ENCODE data around the gene ZNF618. TPM values are rescaled to one million over a fixed set of nuclear protein-coding genes. Genes with fewer than 3 reads are reported as not detected.

ZNF618 gene
- total RNA-seq, 1 experiment from 2014 or later: 4.2 TPM

DNA sequence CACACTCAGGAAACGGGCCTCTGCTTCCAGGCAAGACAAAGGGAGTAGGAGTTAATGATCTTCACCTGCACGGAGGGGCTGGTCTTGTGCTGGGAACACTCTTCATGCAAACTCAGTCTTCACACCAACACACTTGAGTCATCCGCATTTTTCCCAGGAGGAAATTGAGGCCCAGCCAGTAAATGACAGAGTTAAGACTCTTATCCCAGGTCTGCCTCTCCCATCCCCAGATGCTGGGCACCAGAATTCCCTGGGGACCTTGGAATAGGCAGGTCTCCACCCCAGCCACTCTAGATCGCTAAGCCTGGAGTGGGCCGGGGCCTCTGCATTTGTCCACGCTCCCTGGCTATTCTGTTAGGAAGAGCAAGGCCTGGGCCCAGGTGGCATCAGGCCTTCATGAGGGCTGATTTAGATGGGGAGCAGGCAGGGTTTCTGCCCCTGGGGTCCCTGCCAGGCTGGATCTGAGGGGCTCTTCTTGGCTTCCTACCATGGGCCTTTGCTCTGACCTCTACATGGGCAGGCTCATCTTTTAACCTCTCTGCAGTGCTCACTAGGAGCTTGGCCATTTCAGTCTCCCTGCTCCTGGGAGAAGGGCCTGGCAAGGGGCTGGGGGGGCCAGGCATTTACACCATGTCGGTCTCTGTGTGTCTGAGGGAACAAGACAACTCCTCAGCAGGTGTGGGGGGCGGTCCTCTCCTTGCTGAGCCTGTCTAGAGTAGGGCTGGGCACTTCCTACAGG is 124.7 kb downstream of the ZNF618 start:
- Histone ChIP-seq H3K27ac (ENCODE audit: low read length) (no peak overlapping the region), H3K79me2 (ENCODE audit: low read length) (no peaks in the 10 kb centered on the region), H3K27me3 (ENCODE audit: low read length) (no peaks in the 10 kb centered on the region), H3K4me2 (ENCODE audit: low read length) (no peak overlapping the region), H3K36me3 (ENCODE audit: low read depth, low read length) (no peaks in the 10 kb centered on the region), H3K4me1 (ENCODE audit: insufficient read depth, low read length) (no peaks in the 10 kb centered on the region), H3K4me3 (ENCODE audit: low read length) (no peak overlapping the region), H4K20me1 (ENCODE audit: low read length) (no peaks in the 10 kb centered on the region), H3K9ac (ENCODE audit: low read length) (no peak overlapping the region), H2AFZ (ENCODE audit: low read length) (no peak overlapping the region), H3K9me2 (replicated peaks; ENCODE audit: low read length) (no peaks in the 10 kb centered on the region), H3F3A (ENCODE audit: low read length, unreplicated experiment) (no peaks in the 10 kb centered on the region), H3K9me3 (ENCODE audit: low read length) (no peaks in the 10 kb centered on the region)
- no peak for ATAC-seq
- CTCF ChIA-PET: no interaction called here
- TF ChIP-seq EZH2phosphoT487 (IDR thresholded peaks at IDR 0.05; ENCODE audit: borderline replicate concordance, low read length): no peak
- TF ChIP-seq, protein P1, sequence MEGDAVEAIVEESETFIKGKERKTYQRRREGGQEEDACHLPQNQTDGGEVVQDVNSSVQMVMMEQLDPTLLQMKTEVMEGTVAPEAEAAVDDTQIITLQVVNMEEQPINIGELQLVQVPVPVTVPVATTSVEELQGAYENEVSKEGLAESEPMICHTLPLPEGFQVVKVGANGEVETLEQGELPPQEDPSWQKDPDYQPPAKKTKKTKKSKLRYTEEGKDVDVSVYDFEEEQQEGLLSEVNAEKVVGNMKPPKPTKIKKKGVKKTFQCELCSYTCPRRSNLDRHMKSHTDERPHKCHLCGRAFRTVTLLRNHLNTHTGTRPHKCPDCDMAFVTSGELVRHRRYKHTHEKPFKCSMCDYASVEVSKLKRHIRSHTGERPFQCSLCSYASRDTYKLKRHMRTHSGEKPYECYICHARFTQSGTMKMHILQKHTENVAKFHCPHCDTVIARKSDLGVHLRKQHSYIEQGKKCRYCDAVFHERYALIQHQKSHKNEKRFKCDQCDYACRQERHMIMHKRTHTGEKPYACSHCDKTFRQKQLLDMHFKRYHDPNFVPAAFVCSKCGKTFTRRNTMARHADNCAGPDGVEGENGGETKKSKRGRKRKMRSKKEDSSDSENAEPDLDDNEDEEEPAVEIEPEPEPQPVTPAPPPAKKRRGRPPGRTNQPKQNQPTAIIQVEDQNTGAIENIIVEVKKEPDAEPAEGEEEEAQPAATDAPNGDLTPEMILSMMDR (conservative IDR thresholded peaks at IDR 0.05; ENCODE audit: low read depth, low read length): no peak
- TF ChIP-seq EZH2 (IDR thresholded peaks at IDR 0.05; ENCODE audit: low read length, unreplicated experiment): no peak
- no TSS peak for BruUV-seq (replicated peaks)
- no peak for DNase-seq
- POLR2A ChIA-PET (ENCODE audit: unreplicated experiment): interaction anchor here (0.6 kb wide), 1 partner anchor 852 kb away, joined by 3 read pairs; no protein-coding TSS in a partner anchor
- intact Hi-C loops (cut with micrococcal nuclease): no loop called here

DNA sequence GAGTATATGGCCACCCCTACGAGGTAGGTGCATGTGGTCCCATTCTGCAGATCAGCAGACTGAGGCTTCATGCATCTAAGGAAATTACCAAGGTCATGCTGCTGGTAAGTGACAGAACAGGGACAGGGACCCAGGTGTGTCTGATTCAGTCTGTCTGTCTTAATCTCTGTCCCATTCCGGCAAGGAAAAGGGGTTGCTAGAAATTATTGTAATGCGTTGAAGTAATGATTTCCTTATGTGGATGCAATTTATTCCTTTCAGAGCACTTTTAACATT is 125.2 kb downstream of the ZNF618 start:
- no peak for DNase-seq
- no TSS peak for BruUV-seq (replicated peaks)
- no peak overlapping the region for H3K27ac ChIP-seq (ENCODE audit: low read length)
- no peaks in the 10 kb centered on the region for H3K36me3 ChIP-seq (ENCODE audit: low read depth, low read length)
- no peaks in the 10 kb centered on the region for H3K27me3 ChIP-seq (ENCODE audit: low read length)
- H3K9me3 ChIP-seq (ENCODE audit: low read length): no peaks in the 10 kb centered on the region
- ChIA-PET POLR2A (ENCODE audit: unreplicated experiment) (interaction anchor here (0.6 kb wide), 1 partner anchor 851 kb away, joined by 3 read pairs; no protein-coding TSS in a partner anchor), CTCF (no interaction called here)
- H4K20me1 ChIP-seq (ENCODE audit: low read length): no peaks in the 10 kb centered on the region
- TF ChIP-seq, protein P1 (conservative IDR thresholded peaks at IDR 0.05; ENCODE audit: low read depth, low read length): no peak
- TF ChIP-seq EZH2 (IDR thresholded peaks at IDR 0.05; ENCODE audit: low read length, unreplicated experiment) (no peak), EZH2phosphoT487 (IDR thresholded peaks at IDR 0.05; ENCODE audit: borderline replicate concordance, low read length) (no peak)
- H3K9me2 ChIP-seq (replicated peaks; ENCODE audit: low read length): no peaks in the 10 kb centered on the region
- intact Hi-C loops (cut with micrococcal nuclease): no loop called here
- H2AFZ ChIP-seq (ENCODE audit: low read length): no peak overlapping the region
- no peak overlapping the region for H3K9ac ChIP-seq (ENCODE audit: low read length)
- H3K4me1 ChIP-seq (ENCODE audit: insufficient read depth, low read length): no peaks in the 10 kb centered on the region
- H3K79me2 ChIP-seq (ENCODE audit: low read length): no peaks in the 10 kb centered on the region
- no peak for ATAC-seq
- H3K4me2 ChIP-seq (ENCODE audit: low read length): no peak overlapping the region
- no peak overlapping the region for H3K4me3 ChIP-seq (ENCODE audit: low read length)
- H3F3A ChIP-seq (ENCODE audit: low read length, unreplicated experiment): no peaks in the 10 kb centered on the region

DNA sequence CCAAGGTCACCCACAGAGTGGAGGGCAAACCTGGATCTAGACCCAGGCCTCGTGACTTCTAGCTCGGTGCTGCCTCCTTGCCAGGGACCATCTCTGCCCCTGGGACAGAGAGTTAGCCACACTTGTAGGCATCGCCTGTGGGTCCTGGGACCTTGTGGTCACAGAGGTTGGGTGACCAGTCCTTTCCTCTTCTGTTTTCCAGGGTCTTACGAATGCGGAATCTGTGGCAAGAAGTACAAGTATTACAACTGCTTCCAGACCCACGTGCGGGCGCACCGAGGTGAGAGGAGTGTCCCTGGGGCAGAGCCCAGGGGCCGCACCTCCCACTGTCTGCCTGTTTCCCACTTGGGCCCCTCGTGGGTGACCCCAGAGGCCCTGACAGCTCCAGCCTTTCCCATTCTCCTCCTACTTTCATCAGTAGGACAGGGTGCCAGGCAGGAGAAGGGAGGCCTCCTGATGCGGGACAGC is 125.7 kb downstream of the ZNF618 start:
- Histone ChIP-seq H2AFZ (ENCODE audit: low read length) (no peak overlapping the region), H3K36me3 (ENCODE audit: low read depth, low read length) (no peaks in the 10 kb centered on the region), H4K20me1 (ENCODE audit: low read length) (no peaks in the 10 kb centered on the region), H3K9me3 (ENCODE audit: low read length) (no peaks in the 10 kb centered on the region), H3K4me3 (ENCODE audit: low read length) (no peak overlapping the region), H3F3A (ENCODE audit: low read length, unreplicated experiment) (no peaks in the 10 kb centered on the region), H3K4me2 (ENCODE audit: low read length) (no peak overlapping the region), H3K9ac (ENCODE audit: low read length) (no peak overlapping the region), H3K79me2 (ENCODE audit: low read length) (no peaks in the 10 kb centered on the region), H3K27me3 (ENCODE audit: low read length) (no peaks in the 10 kb centered on the region), H3K27ac (ENCODE audit: low read length) (no peak overlapping the region), H3K4me1 (ENCODE audit: insufficient read depth, low read length) (no peaks in the 10 kb centered on the region), H3K9me2 (replicated peaks; ENCODE audit: low read length) (no peaks in the 10 kb centered on the region)
- DNase-seq (no peak), ATAC-seq (no peak)
- TF ChIP-seq EZH2phosphoT487 (IDR thresholded peaks at IDR 0.05; ENCODE audit: borderline replicate concordance, low read length) (no peak), EZH2 (IDR thresholded peaks at IDR 0.05; ENCODE audit: low read length, unreplicated experiment) (no peak)
- TF ChIP-seq, protein P1 (conservative IDR thresholded peaks at IDR 0.05; ENCODE audit: low read depth, low read length): no peak
- intact Hi-C loops (cut with micrococcal nuclease): no loop called here
- CTCF ChIA-PET: no interaction called here
- POLR2A ChIA-PET (ENCODE audit: unreplicated experiment): interaction anchor here (0.6 kb wide), 1 partner anchor 851 kb away, joined by 3 read pairs; no protein-coding TSS in a partner anchor
- no TSS peak for BruUV-seq (replicated peaks)

All from PC-3 (cell line).